HL-60/S4 (cell line): ENCODE results near the gene SPG11.
"Not testable (repeated sequence)": the region's sequence is repeated elsewhere in the genome, so short reads cannot be mapped to it uniquely, and the experiment has no call there.

Experiments used
- in situ Hi-C: fragments of 300-500 bp; cut with MboI; formaldehyde crosslinking; loops from 2 replicates; pipeline ENCODE4 v1.14.3; 2022; ENCODE audit warnings: low sequenced_read_pairs

Gene SPG11

GRCh38 chr15:44663410-44664308 is at the start of gene SPG11:
SPG11 (minus strand) TSS chr15:44663662; CDS start chr15:44663647, 15 bp downstream.
- in situ Hi-C loops, result loop anchor here (5.0 kb wide), 1 partner anchor 69 kb away; no protein-coding TSS in a partner anchor

- in situ Hi-C loops, result no loop called here
Observed at GRCh38 chr15:44712346-44713005, 49.0 kb upstream of the SPG11 start.

- in situ Hi-C loops, result no loop called here
Observed at GRCh38 chr15:44711743-44712345, 48.4 kb upstream of the SPG11 start.

- in situ Hi-C loops, result no loop called here
Observed at GRCh38 chr15:44711096-44711742, 47.8 kb upstream of the SPG11 start, which contains the start of the genes B2M and PATL2. B2M (plus strand) TSS chr15:44711517; CDS start chr15:44711547, 30 bp downstream. PATL2 (minus strand) TSS chr15:44711323; CDS start chr15:44676490, 34,833 bp downstream.

- in situ Hi-C loops, result no loop called here
Observed at GRCh38 chr15:44710236-44711095, 47.0 kb upstream of the SPG11 start.

GRCh38 chr15:44706946-44707636 is 43.6 kb upstream of the SPG11 start:
- in situ Hi-C loops, result no loop called here

- in situ Hi-C loops, result no loop called here
Observed at GRCh38 chr15:44706401-44706800, 42.9 kb upstream of the SPG11 start.

GRCh38 chr15:44705986-44706385 is 42.5 kb upstream of the SPG11 start:
- in situ Hi-C loops, result no loop called here

- in situ Hi-C loops, result not testable (repeated sequence)
Observed at GRCh38 chr15:44700676-44701075, 37.2 kb upstream of the SPG11 start.

GRCh38 chr15:44698641-44699040 is 35.2 kb upstream of the SPG11 start:
- in situ Hi-C loops, result no loop called here

- in situ Hi-C loops, result no loop called here
Observed at GRCh38 chr15:44697014-44697413, 33.6 kb upstream of the SPG11 start.

GRCh38 chr15:44695294-44695693 is 31.8 kb upstream of the SPG11 start:
- in situ Hi-C loops, result no loop called here

- in situ Hi-C loops, result no loop called here
Observed at GRCh38 chr15:44694416-44694815, 31.0 kb upstream of the SPG11 start.

- in situ Hi-C loops, result no loop called here
Observed at GRCh38 chr15:44692659-44693058, 29.2 kb upstream of the SPG11 start.

- in situ Hi-C loops, result not testable (repeated sequence)
Observed at GRCh38 chr15:44690245-44690644, 26.8 kb upstream of the SPG11 start.

GRCh38 chr15:44689318-44689717 is 25.9 kb upstream of the SPG11 start:
- in situ Hi-C loops, result not testable (repeated sequence)

GRCh38 chr15:44682809-44683682 is 19.6 kb upstream of the SPG11 start:
- in situ Hi-C loops, result not testable (repeated sequence)

GRCh38 chr15:44682211-44682610 is 18.7 kb upstream of the SPG11 start:
- in situ Hi-C loops, result no loop called here
